ENCODE results near the gene SPATA13.
"Not testable (repeated sequence)": the region's sequence is repeated elsewhere in the genome, so short reads cannot be mapped to it uniquely, and the experiment has no call there.

Gene SPATA13

GRCh38 chr13:24160458-24161009, at the start of gene SPATA13:
TSS of gene SPATA13 (plus strand) at chr13:24160720. CDS start at chr13:24222930, 62,210 bp downstream.
- peak; percentile 91 for DNase-seq (ENCODE audit: low spot score)

GRCh38 chr13:24112791-24113190, 47.7 kb upstream of the SPATA13 start:
- no peak for DNase-seq (ENCODE audit: low spot score)

GRCh38 chr13:24115671-24116070, 44.8 kb upstream of the SPATA13 start:
- no peak for DNase-seq (ENCODE audit: low spot score)

- no peak for DNase-seq (ENCODE audit: low spot score)
Observed at GRCh38 chr13:24116131-24116530, 44.4 kb upstream of the SPATA13 start.

GRCh38 chr13:24118576-24118975, 41.9 kb upstream of the SPATA13 start:
- no peak for DNase-seq (ENCODE audit: low spot score)

- DNase-seq (ENCODE audit: low spot score), result no peak
Observed at GRCh38 chr13:24119626-24120508, 40.7 kb upstream of the SPATA13 start.

GRCh38 chr13:24122045-24122444, 38.5 kb upstream of the SPATA13 start:
- not testable (repeated sequence) for DNase-seq (ENCODE audit: low spot score)

- DNase-seq (ENCODE audit: low spot score), result no peak
Observed at GRCh38 chr13:24122569-24122968, 38.0 kb upstream of the SPATA13 start.

GRCh38 chr13:24123761-24124160, 36.8 kb upstream of the SPATA13 start:
- no peak for DNase-seq (ENCODE audit: low spot score)

GRCh38 chr13:24124789-24125476, 35.6 kb upstream of the SPATA13 start:
- no peak for DNase-seq (ENCODE audit: low spot score)

GRCh38 chr13:24127116-24127631, 33.3 kb upstream of the SPATA13 start:
- DNase-seq (ENCODE audit: low spot score), result no peak

- no peak for DNase-seq (ENCODE audit: low spot score)
Observed at GRCh38 chr13:24128112-24128511, 32.4 kb upstream of the SPATA13 start.

- DNase-seq (ENCODE audit: low spot score), result no peak
Observed at GRCh38 chr13:24128962-24129361, 31.6 kb upstream of the SPATA13 start.

GRCh38 chr13:24129914-24130774, 30.4 kb upstream of the SPATA13 start:
- DNase-seq (ENCODE audit: low spot score), result no peak

GRCh38 chr13:24131749-24132148, 28.8 kb upstream of the SPATA13 start:
- DNase-seq (ENCODE audit: low spot score), result no peak

GRCh38 chr13:24133021-24133795, 27.3 kb upstream of the SPATA13 start:
- DNase-seq (ENCODE audit: low spot score), result no peak

- DNase-seq (ENCODE audit: low spot score), result no peak
Observed at GRCh38 chr13:24134231-24134630, 26.3 kb upstream of the SPATA13 start.

- no peak for DNase-seq (ENCODE audit: low spot score)
Observed at GRCh38 chr13:24134757-24135156, 25.8 kb upstream of the SPATA13 start.

GRCh38 chr13:24135674-24136300, 24.7 kb upstream of the SPATA13 start:
- DNase-seq (ENCODE audit: low spot score), result peak; percentile 13

- no peak for DNase-seq (ENCODE audit: low spot score)
Observed at GRCh38 chr13:24138911-24139310, 21.6 kb upstream of the SPATA13 start.
